HepG2 (cell line): ENCODE results near the gene MEX3A. TPM values are rescaled to one million over a fixed set of nuclear protein-coding genes. Genes with fewer than 3 reads are reported as not detected.

ENCODE experiments used
- ATAC-seq: fragments of 200-7000 bp; cut with Tn5 transposase; 3 replicates; pipeline ENCODE4 v1.9.1; 2020; ENCODE audit warnings: mild to moderate bottlenecking, moderate library complexity
- BruUV-seq: library from RNA; stranded (reverse); fragments of 400-500 nt; replicated peaks from 2 replicates; lab custom pipeline; 2021; lab: Mats Ljungman, UMichigan
- CTCF ChIA-PET: fragments of 300-600 bp; formaldehyde crosslinking; extraction: SDS; loops from one replicate; lab custom pipeline; 2021; ENCODE audit warnings: low total read pairs, inconsistent platforms, low intra/inter-chr PET ratio; lab: Yijun Ruan, JAX
- POLR2A ChIA-PET: fragments of 350-600 bp; sonication (Branson Sonifier 250); formaldehyde crosslinking; loops from one replicate; lab custom pipeline; 2020; ENCODE audit warnings: antibody characterized with exemption, inconsistent platforms; lab: Yijun Ruan, JAX
- DNase-seq: peaks from one replicate; pipeline ENCODE4 v3.0.0-alpha.2; 2015; ENCODE audit warnings: low spot score
- FAIRE-seq: peaks from 3 replicates; lab custom pipeline; 2011; peaks lifted over from hg19 to GRCh38; lab: Jason Lieb, UNC
- H2AFZ ChIP-seq: one replicate; pipeline ENCODE4 v1.6.1; 2011; ENCODE audit warnings: low read length, inconsistent platforms
- H3K27ac ChIP-seq: fragments of 300-600 bp; 3 replicates; pipeline ENCODE4 v1.8.0; 2011; ENCODE audit warnings: mixed run types, mild to moderate bottlenecking, mixed read lengths, low read length, inconsistent platforms; ENCODE audit not compliant: insufficient read depth; ENCODE audit errors: extremely low read length
- H3K27me3 ChIP-seq, 2 experiments: fragments of 200-600 bp in 1 of 2; 2 replicates in 1 of 2; 3 replicates in 1 of 2; pipeline versions ENCODE4 v1.6.0 to v1.8.0; 2011; ENCODE audit warnings: low read length in 2 of 2, mild to moderate bottlenecking in 2 of 2, moderate library complexity in 2 of 2, inconsistent platforms in 1 of 2; ENCODE audit not compliant: insufficient read depth in 2 of 2, control insufficient read depth in 1 of 2
- H3K36me3 ChIP-seq, 2 experiments: fragments of 200-600 bp in 1 of 2; replicated peaks in 1 of 2; 2 replicates in 1 of 2; 3 replicates in 1 of 2; pipeline versions ENCODE4 v1.5.1 to v1.8.0; 2011; ENCODE audit warnings: low read length in 2 of 2, inconsistent platforms in 1 of 2; ENCODE audit not compliant: insufficient read depth in 2 of 2, control insufficient read depth in 1 of 2
- H3K4me1 ChIP-seq: 2 replicates; pipeline ENCODE4 v1.5.1; 2012; ENCODE audit warnings: low read length, inconsistent platforms; ENCODE audit not compliant: insufficient read depth
- H3K4me2 ChIP-seq: 2 replicates; pipeline ENCODE4 v1.6.0; 2011; ENCODE audit warnings: low read depth, low read length, inconsistent platforms
- H3K4me3 ChIP-seq, 3 experiments: fragments of 200-600 bp in 1 of 3; sonication (generic), shearing (Covaris generic) in 1 of 3; replicated peaks in 1 of 3; 2 replicates each; pipeline ENCODE4 v1.5.1; 2011 to 2016; ENCODE audit warnings: low read length in 3 of 3, inconsistent platforms in 2 of 3, low read depth in 2 of 3, mild to moderate bottlenecking in 2 of 3, control low read depth in 1 of 3, mixed read lengths in 1 of 3; ENCODE audit not compliant: insufficient read depth in 1 of 3
- H3K79me2 ChIP-seq: one replicate; pipeline ENCODE4 v1.6.1; 2011; ENCODE audit warnings: low read length, inconsistent platforms; ENCODE audit not compliant: insufficient read depth
- H3K9ac ChIP-seq: 2 replicates; pipeline ENCODE4 v1.6.0; 2011; ENCODE audit warnings: mild to moderate bottlenecking, low read depth, low read length, inconsistent platforms; ENCODE audit not compliant: insufficient read depth
- H3K9me3 ChIP-seq: 2 replicates; pipeline ENCODE4 v1.5.1; 2012; ENCODE audit warnings: mild to moderate bottlenecking, low read length
- H4K20me1 ChIP-seq: 2 replicates; pipeline ENCODE4 v1.6.0; 2011; ENCODE audit warnings: inconsistent platforms, mild to moderate bottlenecking, low read length, moderate library complexity; ENCODE audit not compliant: insufficient read depth
- CCDC6 ChIP-seq: sonication (generic); formaldehyde crosslinking; IDR thresholded peaks from 2 replicates; pipeline ENCODE4 v1.8.1; 2022; ENCODE audit warnings: mild to moderate bottlenecking, missing genetic modification reagents, moderate library complexity
- EHMT2 ChIP-seq: fragments of 200-600 bp; sonication (generic); IDR thresholded peaks from 2 replicates; pipeline ENCODE4 v1.7.0; 2017; ENCODE audit warnings: antibody characterized with exemption, low read depth, low read length, borderline replicate concordance
- NFIB ChIP-seq: sonication (generic); formaldehyde crosslinking; IDR thresholded peaks from 2 replicates; pipeline ENCODE4 v1.9.0; 2021; ENCODE audit warnings: missing genetic modification reagents, mild to moderate bottlenecking, borderline replicate concordance
- RARG ChIP-seq: sonication (generic); formaldehyde crosslinking; IDR thresholded peaks from 2 replicates; pipeline ENCODE4 v1.4.0; 2020; ENCODE audit warnings: low read depth, mild to moderate bottlenecking, missing genetic modification reagents
- ZNF512B ChIP-seq: sonication (generic); formaldehyde crosslinking; IDR thresholded peaks from 2 replicates; pipeline ENCODE4 v1.5.1; 2020; ENCODE audit warnings: missing genetic modification reagents, mild to moderate bottlenecking, borderline replicate concordance
- ZSCAN25 ChIP-seq: sonication (generic); formaldehyde crosslinking; IDR thresholded peaks from 2 replicates; pipeline ENCODE4 v1.8.0; 2022; ENCODE audit warnings: mild to moderate bottlenecking, missing genetic modification reagents
- ZSCAN9 ChIP-seq: IDR thresholded peaks from 2 replicates; pipeline ENCODE4 v1.6.1; 2016; ENCODE audit warnings: borderline replicate concordance
- WGBS: methylation state at CpG from one replicate; pipeline ENCODE4 v1.1.6; 2017; ENCODE audit warnings: low lambda C conversion rate; 5-methylcytosine and 5-hydroxymethylcytosine counted together
- in situ Hi-C: cut with HindIII; loops from 2 replicates; pipeline ENCODE4 v1.10.0; 2017; ENCODE audit warnings: low pct_unique_long_range_greater_than_20kb; ENCODE audit not compliant: extremely low pct_ligation_motif_present
- intact Hi-C: fragments of 100-400 bp; cut with micrococcal nuclease; formaldehyde crosslinking; loops from one replicate; pipeline ENCODE4 v1.10.0; 2022; ENCODE audit not compliant: unreplicated experiment
- polyA plus RNA-seq, 8 experiments: library from polyadenylated mRNA; depleted of rRNA in 3 of 8; stranded (reverse) in 7 of 8; unstranded in 1 of 8; fragments of >200 nt; fragmentation: Illumina TruSeq in 4 of 8; extraction: Trizol in 4 of 8; gene quantifications; 2 replicates each; pipeline versions ENCODE4 v1.2.1 to v1.2.3, GENCODE V29; 2011 to 2016; ENCODE audit warnings: low read depth in 4 of 8, missing spikeins in 1 of 8, mixed read lengths in 1 of 8; ENCODE audit not compliant: insufficient read depth in 1 of 8
- total RNA-seq, 5 experiments: library from RNA; depleted of rRNA; stranded (reverse); fragments of >200 nt; fragmentation: Illumina TruSeq; extraction: Trizol; gene quantifications; 2 replicates each; pipeline ENCODE4 v1.2.3, GENCODE V29; 2016; ENCODE audit warnings: low read depth in 1 of 5
- TF ChIP-seq, protein P1 (sequence below): sonication (generic); formaldehyde crosslinking; IDR thresholded peaks from 2 replicates; pipeline ENCODE4 v1.4.0; 2020; ENCODE audit warnings: missing genetic modification reagents, borderline replicate concordance
- TF ChIP-seq, protein P2 (sequence below): sonication (generic); formaldehyde crosslinking; IDR thresholded peaks from 2 replicates; pipeline ENCODE4 v1.4.0; 2020; ENCODE audit warnings: mild to moderate bottlenecking, low read depth, missing genetic modification reagents

Gene MEX3A
- total and polyA plus RNA-seq, 2 of the 13 experiments (the other 11 are each of a cell fraction or from before 2014, with no cell fraction given): 7.6 to 9.1 TPM

- POLR2A ChIA-PET: no interaction called here
Measured at GRCh38 chr1:156080241-156080862, 1.9 kb downstream of the MEX3A start.

More at GRCh38 chr1:156080241-156080862, 1.9 kb downstream of the MEX3A start:
- Histone ChIP-seq H3K27ac (no peak overlapping the region), H3K9me3 (no peaks in the 10 kb centered on the region)
- TF ChIP-seq NFIB (CRISPR knock-in tag): no peak
- TF ChIP-seq, protein P1, sequence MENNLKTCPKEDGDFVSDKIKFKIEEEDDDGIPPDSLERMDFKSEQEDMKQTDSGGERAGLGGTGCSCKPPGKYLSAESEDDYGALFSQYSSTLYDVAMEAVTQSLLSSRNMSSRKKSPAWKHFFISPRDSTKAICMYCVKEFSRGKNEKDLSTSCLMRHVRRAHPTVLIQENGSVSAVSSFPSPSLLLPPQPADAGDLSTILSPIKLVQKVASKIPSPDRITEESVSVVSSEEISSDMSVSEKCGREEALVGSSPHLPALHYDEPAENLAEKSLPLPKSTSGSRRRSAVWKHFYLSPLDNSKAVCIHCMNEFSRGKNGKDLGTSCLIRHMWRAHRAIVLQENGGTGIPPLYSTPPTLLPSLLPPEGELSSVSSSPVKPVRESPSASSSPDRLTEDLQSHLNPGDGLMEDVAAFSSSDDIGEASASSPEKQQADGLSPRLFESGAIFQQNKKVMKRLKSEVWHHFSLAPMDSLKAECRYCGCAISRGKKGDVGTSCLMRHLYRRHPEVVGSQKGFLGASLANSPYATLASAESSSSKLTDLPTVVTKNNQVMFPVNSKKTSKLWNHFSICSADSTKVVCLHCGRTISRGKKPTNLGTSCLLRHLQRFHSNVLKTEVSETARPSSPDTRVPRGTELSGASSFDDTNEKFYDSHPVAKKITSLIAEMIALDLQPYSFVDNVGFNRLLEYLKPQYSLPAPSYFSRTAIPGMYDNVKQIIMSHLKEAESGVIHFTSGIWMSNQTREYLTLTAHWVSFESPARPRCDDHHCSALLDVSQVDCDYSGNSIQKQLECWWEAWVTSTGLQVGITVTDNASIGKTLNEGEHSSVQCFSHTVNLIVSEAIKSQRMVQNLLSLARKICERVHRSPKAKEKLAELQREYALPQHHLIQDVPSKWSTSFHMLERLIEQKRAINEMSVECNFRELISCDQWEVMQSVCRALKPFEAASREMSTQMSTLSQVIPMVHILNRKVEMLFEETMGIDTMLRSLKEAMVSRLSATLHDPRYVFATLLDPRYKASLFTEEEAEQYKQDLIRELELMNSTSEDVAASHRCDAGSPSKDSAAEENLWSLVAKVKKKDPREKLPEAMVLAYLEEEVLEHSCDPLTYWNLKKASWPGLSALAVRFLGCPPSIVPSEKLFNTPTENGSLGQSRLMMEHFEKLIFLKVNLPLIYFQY: no peak
- no peak for TF ChIP-seq EHMT2
- no peak for TF ChIP-seq ZSCAN25 (CRISPR knock-in tag)
- no peak for TF ChIP-seq CCDC6 (CRISPR knock-in tag)
- TF ChIP-seq, protein P2, sequence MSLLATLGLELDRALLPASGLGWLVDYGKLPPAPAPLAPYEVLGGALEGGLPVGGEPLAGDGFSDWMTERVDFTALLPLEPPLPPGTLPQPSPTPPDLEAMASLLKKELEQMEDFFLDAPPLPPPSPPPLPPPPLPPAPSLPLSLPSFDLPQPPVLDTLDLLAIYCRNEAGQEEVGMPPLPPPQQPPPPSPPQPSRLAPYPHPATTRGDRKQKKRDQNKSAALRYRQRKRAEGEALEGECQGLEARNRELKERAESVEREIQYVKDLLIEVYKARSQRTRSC (CRISPR knock-in tag): no peak
- TF ChIP-seq ZSCAN9: no peak
- TF ChIP-seq RARG (CRISPR knock-in tag): no peak
- TF ChIP-seq ZNF512B (CRISPR knock-in tag): no peak
- TF ChIP-seq, all 625 proteins: peak for 0
- Histone ChIP-seq H3K4me3 (peak overlapping the region; percentile 45 to 94 (median 88)), H3K36me3 (peaks cover 5 to 14% of the 10 kb centered on the region in 2 experiments; a peak in 4 of 5 replicates), H3K79me2 (peaks cover 23% of the 10 kb centered on the region), H3K4me1 (peaks cover 58% of the 10 kb centered on the region), H3K27me3 (no peaks in the 10 kb centered on the region; a peak in 1 of 5 replicates), H3K4me2 (peak overlapping the region; percentile 97), H2AFZ (no peak overlapping the region), H3K9ac (peak overlapping the region; percentile 75; the same call in 1 of the 2 replicates), H4K20me1 (peaks cover 2% of the 10 kb centered on the region; the same call in 1 of the 2 replicates)
- no TSS peak for BruUV-seq
- DNase-seq: no peak
- WGBS: 66% methylated on average over 8 of the region's 8 CpGs
- ATAC-seq: no peak
- in situ Hi-C loops (no loop called here), intact Hi-C loops (loop anchor here (5.0 kb wide), 1 partner anchor 953 kb away; the partner anchor contains the start of gene EFNA1)
- CTCF ChIA-PET: no interaction called here
- no peak for FAIRE-seq
